ENCODE data around the gene CXADR. TPM values are rescaled to one million over a fixed set of nuclear protein-coding genes. Genes with fewer than 3 reads are reported as not detected.
"Not testable (repeated sequence)": the region's sequence is repeated elsewhere in the genome, so short reads cannot be mapped to it uniquely, and the experiment has no call there.

CXADR gene
- total RNA-seq, 1 experiment from 2014 or later: 119 TPM

GRCh38 chr21:17488620-17489019 is 24.2 kb upstream of the CXADR start (continued):
- TF ChIP-seq E2F1 (CRISPR knock-in tag; IDR thresholded peaks at IDR 0.05) (no peak), PRRX2 (CRISPR knock-in tag; IDR thresholded peaks at IDR 0.05) (no peak), GABPB1 (CRISPR knock-in tag; IDR thresholded peaks at IDR 0.05) (no peak)
- TF ChIP-seq, protein P1, sequence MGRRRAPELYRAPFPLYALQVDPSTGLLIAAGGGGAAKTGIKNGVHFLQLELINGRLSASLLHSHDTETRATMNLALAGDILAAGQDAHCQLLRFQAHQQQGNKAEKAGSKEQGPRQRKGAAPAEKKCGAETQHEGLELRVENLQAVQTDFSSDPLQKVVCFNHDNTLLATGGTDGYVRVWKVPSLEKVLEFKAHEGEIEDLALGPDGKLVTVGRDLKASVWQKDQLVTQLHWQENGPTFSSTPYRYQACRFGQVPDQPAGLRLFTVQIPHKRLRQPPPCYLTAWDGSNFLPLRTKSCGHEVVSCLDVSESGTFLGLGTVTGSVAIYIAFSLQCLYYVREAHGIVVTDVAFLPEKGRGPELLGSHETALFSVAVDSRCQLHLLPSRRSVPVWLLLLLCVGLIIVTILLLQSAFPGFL (CRISPR knock-in tag; IDR thresholded peaks at IDR 0.05; ENCODE audit: borderline replicate concordance): no peak

GRCh38 chr21:17489565-17489964 is 23.3 kb upstream of the CXADR start:
- H3K9me3 Mint-ChIP-seq; H3K27ac Mint-ChIP-seq; CTCF ChIA-PET; H3K4me1 Mint-ChIP-seq; H3K4me3 Mint-ChIP-seq; H3K36me3 Mint-ChIP-seq; ATAC-seq; POLR2A ChIA-PET; H3K27me3 Mint-ChIP-seq (ENCODE audit: low read depth); DNase-seq (ENCODE audit: low spot score): not testable (repeated sequence)

DNA sequence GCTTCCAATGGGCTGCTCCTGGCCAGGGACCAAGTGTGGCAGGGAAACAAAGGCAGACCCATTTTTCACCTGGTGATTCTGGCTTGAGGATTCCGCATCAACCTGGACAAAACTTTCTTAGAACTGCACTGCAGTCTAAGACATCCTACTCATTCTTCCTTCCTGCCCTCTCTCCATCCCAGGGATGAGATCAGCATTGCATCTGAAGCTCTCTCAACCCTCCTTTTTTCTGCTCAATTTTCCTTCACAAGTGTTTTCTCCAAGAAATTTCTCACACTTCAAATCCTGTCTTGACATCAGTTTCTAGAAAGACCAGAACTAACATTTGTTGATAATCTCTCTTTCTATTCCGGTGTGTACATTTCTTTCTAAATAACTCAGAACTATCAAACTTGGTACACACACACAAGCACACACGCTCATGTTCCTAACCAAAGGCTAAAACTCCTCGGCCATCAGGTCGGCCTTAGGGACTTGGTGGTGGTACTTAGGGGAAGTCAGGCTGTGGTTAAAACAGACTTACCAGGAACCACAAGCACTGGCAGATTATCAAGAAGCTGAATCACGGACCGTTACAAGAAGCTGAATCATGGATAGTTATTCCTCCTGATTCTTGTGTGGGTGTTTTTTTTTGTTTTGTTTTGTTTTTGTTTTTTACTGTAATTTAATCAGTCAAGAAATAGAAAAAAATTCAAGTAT is 21.0 kb upstream of the CXADR start:
- no peaks in the 10 kb centered on the region for H3K36me3 Mint-ChIP-seq
- H3K27me3 Mint-ChIP-seq (ENCODE audit: low read depth): no peaks in the 10 kb centered on the region
- ATAC-seq: no peak
- H3K9me3 Mint-ChIP-seq: peaks cover 3% of the 10 kb centered on the region; the same call in 1 of the 2 replicates
- H3K4me3 Mint-ChIP-seq: no peak overlapping the region
- H3K27ac Mint-ChIP-seq: no peak overlapping the region
- H3K4me1 Mint-ChIP-seq: no peaks in the 10 kb centered on the region
- POLR2A ChIA-PET: no interaction called here
- CTCF ChIA-PET: no interaction called here
- DNase-seq (ENCODE audit: low spot score): no peak
- TF ChIP-seq, protein P2, sequence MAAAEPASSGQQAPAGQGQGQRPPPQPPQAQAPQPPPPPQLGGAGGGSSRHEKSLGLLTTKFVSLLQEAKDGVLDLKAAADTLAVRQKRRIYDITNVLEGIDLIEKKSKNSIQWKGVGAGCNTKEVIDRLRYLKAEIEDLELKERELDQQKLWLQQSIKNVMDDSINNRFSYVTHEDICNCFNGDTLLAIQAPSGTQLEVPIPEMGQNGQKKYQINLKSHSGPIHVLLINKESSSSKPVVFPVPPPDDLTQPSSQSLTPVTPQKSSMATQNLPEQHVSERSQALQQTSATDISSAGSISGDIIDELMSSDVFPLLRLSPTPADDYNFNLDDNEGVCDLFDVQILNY (CRISPR knock-in tag; IDR thresholded peaks at IDR 0.05): no peak
- no peak for TF ChIP-seq TEAD1 (CRISPR knock-in tag; IDR thresholded peaks at IDR 0.05)
- no peak for TF ChIP-seq ZBTB21 (CRISPR knock-in tag; IDR thresholded peaks at IDR 0.05; ENCODE audit: borderline replicate concordance)
- TF ChIP-seq, protein P3, sequence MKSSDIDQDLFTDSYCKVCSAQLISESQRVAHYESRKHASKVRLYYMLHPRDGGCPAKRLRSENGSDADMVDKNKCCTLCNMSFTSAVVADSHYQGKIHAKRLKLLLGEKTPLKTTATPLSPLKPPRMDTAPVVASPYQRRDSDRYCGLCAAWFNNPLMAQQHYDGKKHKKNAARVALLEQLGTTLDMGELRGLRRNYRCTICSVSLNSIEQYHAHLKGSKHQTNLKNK (CRISPR knock-in tag; IDR thresholded peaks at IDR 0.05): no peak
- no peak for TF ChIP-seq FOXK1 (CRISPR knock-in tag; IDR thresholded peaks at IDR 0.05)
- no peak for TF ChIP-seq FOXJ3 (CRISPR knock-in tag; IDR thresholded peaks at IDR 0.05; ENCODE audit: borderline replicate concordance)
- no peak for TF ChIP-seq ZNF512 (CRISPR knock-in tag; IDR thresholded peaks at IDR 0.05; ENCODE audit: borderline replicate concordance)
- TF ChIP-seq, protein P4, sequence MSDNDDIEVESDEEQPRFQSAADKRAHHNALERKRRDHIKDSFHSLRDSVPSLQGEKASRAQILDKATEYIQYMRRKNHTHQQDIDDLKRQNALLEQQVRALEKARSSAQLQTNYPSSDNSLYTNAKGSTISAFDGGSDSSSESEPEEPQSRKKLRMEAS (CRISPR knock-in tag; IDR thresholded peaks at IDR 0.05): no peak
- TF ChIP-seq ATF1 (CRISPR knock-in tag; IDR thresholded peaks at IDR 0.05): no peak
- TF ChIP-seq ATF2 (CRISPR knock-in tag; IDR thresholded peaks at IDR 0.05; ENCODE audit: borderline replicate concordance, low read depth): no peak
- no peak for TF ChIP-seq ELF4 (CRISPR knock-in tag; IDR thresholded peaks at IDR 0.05; ENCODE audit: low read depth)
- no peak for TF ChIP-seq ZNF281 (CRISPR knock-in tag; IDR thresholded peaks at IDR 0.05)
- no peak for TF ChIP-seq ERG (CRISPR knock-in tag; IDR thresholded peaks at IDR 0.05)
- TF ChIP-seq ZNF396 (CRISPR knock-in tag; IDR thresholded peaks at IDR 0.05; ENCODE audit: borderline replicate concordance): no peak
- no peak for TF ChIP-seq FOXP1 (CRISPR knock-in tag; IDR thresholded peaks at IDR 0.05; ENCODE audit: borderline replicate concordance)
- TF ChIP-seq E2F1 (CRISPR knock-in tag; IDR thresholded peaks at IDR 0.05): no peak

Measured in WTC11 (cell line).